HG02763 (cell line): ENCODE measurements around the gene HSPA12A.

ENCODE experiments used
- ATAC-seq: cut with Tn5 transposase; IDR thresholded peaks from one replicate; pipeline ENCODE4 v1.9.1; 2021; ENCODE audit warnings: mild to moderate bottlenecking, moderate library complexity; ENCODE audit not compliant: unreplicated experiment

The HSPA12A gene

GRCh38 chr10:116636385-116636784, 106.0 kb downstream of the HSPA12A start:
- ATAC-seq: no peak

- ATAC-seq: no peak
Observed at GRCh38 chr10:116634126-116634975, 108.0 kb downstream of the HSPA12A start.

- no peak for ATAC-seq
Observed at GRCh38 chr10:116633216-116633600, 109.2 kb downstream of the HSPA12A start.

GRCh38 chr10:116632596-116633215, 109.7 kb downstream of the HSPA12A start:
- ATAC-seq: no peak

- ATAC-seq: no peak
Observed at GRCh38 chr10:116631871-116632295, 110.5 kb downstream of the HSPA12A start.

- no peak for ATAC-seq
Observed at GRCh38 chr10:116630020-116630419, 112.3 kb downstream of the HSPA12A start.

- no peak for ATAC-seq
Observed at GRCh38 chr10:116629340-116629739, 113.0 kb downstream of the HSPA12A start.

- no peak for ATAC-seq
Observed at GRCh38 chr10:116627386-116627933, 114.9 kb downstream of the HSPA12A start.

GRCh38 chr10:116626815-116627214, 115.6 kb downstream of the HSPA12A start:
- no peak for ATAC-seq

GRCh38 chr10:116625845-116626244, 116.5 kb downstream of the HSPA12A start:
- ATAC-seq: no peak

GRCh38 chr10:116621934-116622655, 120.3 kb downstream of the HSPA12A start:
- ATAC-seq: no peak

GRCh38 chr10:116621476-116621875, 120.9 kb downstream of the HSPA12A start:
- ATAC-seq: no peak
